HG02870 (cell line): ENCODE results near the gene TGIF2LX.
"Not testable (repeated sequence)": the region's sequence is repeated elsewhere in the genome, so short reads cannot be mapped to it uniquely, and the experiment has no call there.

ENCODE experiments used
- ATAC-seq: cut with Tn5 transposase; IDR thresholded peaks from one replicate; pipeline ENCODE4 v1.9.1; 2021; ENCODE audit warnings: mild to moderate bottlenecking, moderate library complexity; ENCODE audit not compliant: unreplicated experiment

The TGIF2LX gene

GRCh38 chrX:89921665-89922064, at the start of gene TGIF2LX:
Gene TGIF2LX (plus strand): TSS chrX:89921908. CDS start chrX:89922086, 178 bp downstream.
- ATAC-seq, result not testable (repeated sequence)

- not testable (repeated sequence) for ATAC-seq
Observed at GRCh38 chrX:89922338-89922934, 728 bp downstream of the TGIF2LX start.

GRCh38 chrX:89943077-89943476, 21.4 kb downstream of the TGIF2LX start:
- not testable (repeated sequence) for ATAC-seq

GRCh38 chrX:89965588-89965987, 43.9 kb downstream of the TGIF2LX start:
- not testable (repeated sequence) for ATAC-seq
